SJSA1 (cell line): ENCODE data around the gene ADM5. TPM values are rescaled to one million over a fixed set of nuclear protein-coding genes. Genes with fewer than 3 reads are reported as not detected.
A peak's percentile ranks its signal among the peaks of the same experiment; 100 is the strongest.

ENCODE experiments used
- DNase-seq, 2 experiments: peaks; one replicate each; pipeline ENCODE4 v3.0.0-alpha.2; 2015 to 2020; ENCODE audit warnings: low spot score in 2 of 2, low read depth in 1 of 2
- H3K27ac ChIP-seq: fragments of 250-450 bp; sonication (Bioruptor Pico); 2 replicates; pipeline ENCODE4 v1.5.1; 2020; ENCODE audit warnings: mild to moderate bottlenecking, moderate library complexity
- H3K27me3 ChIP-seq: fragments of 250-450 bp; sonication (Bioruptor Pico); replicated peaks from 2 replicates; pipeline ENCODE4 v1.5.1; 2020; ENCODE audit warnings: mild to moderate bottlenecking, moderate library complexity
- H3K36me3 ChIP-seq: fragments of 250-450 bp; sonication (Bioruptor Pico); 2 replicates; pipeline ENCODE4 v1.5.1; 2020; ENCODE audit warnings: mild to moderate bottlenecking
- H3K4me1 ChIP-seq: fragments of 250-450 bp; sonication (Bioruptor Pico); replicated peaks from 2 replicates; pipeline ENCODE4 v1.6.1; 2021; ENCODE audit warnings: mild to moderate bottlenecking
- H3K4me3 ChIP-seq: fragments of 250-450 bp; sonication (Bioruptor Pico); 2 replicates; pipeline ENCODE4 v1.5.1; 2020; ENCODE audit warnings: mild to moderate bottlenecking
- H3K9me3 ChIP-seq: fragments of 250-450 bp; sonication (Bioruptor Pico); replicated peaks from 2 replicates; pipeline ENCODE4 v1.5.1; 2020; ENCODE audit warnings: mild to moderate bottlenecking
- total RNA-seq: library from RNA; depleted of rRNA; stranded (reverse); fragments of >200 nt; shearing (Covaris generic); gene quantifications from 2 replicates; pipeline ENCODE4 v1.2.3, GENCODE V29; 2014

Gene ADM5
- total RNA-seq, 1 experiment from 2014 or later = 0.58 TPM

DNA sequence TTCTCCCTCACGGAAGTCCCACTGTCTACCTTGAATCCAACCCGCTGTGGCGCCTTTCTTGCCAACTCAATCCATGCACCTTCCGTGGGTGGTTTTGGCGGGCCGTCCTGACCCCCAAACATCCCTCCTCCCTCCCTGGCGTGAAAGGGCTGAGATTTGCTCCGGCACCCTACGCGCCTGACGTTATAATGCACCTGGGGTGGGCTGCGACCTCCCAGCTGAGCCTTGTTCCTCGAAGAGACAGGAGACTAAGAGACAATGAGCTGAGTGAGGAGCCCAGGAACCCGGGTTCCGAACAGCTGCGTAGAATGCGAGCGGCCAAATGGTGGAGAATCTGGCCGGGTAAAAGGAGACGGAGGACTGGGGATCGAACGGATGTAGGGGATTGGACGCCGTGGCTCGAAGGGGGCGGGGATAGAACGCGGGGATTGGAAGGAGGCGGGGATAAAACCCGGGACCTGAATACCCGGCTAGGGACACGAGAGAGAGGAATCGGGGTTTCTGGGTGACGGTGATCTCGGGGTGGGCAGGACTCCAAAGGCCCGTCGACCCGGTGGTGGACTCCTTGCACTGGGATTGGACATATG lies 1.4 kb downstream of the ADM5 start, which contains the start of gene CPT1C:
Gene CPT1C (plus strand): TSS at position 461 of the 587 bp plus-strand sequence. CDS start 1,137 bp downstream, outside the sequence.
- Histone ChIP-seq H3K9me3 (no peaks in the 10 kb centered on the region), H3K27ac (no peak within 1 kb of the TSS), H3K36me3 (peaks cover 25% of the 10 kb centered on the region), H3K4me1 (peaks cover 12% of the 10 kb centered on the region), H3K4me3 (no peak within 1 kb of the TSS), H3K27me3 (peaks cover 9% of the 10 kb centered on the region; the same call in 1 of the 2 replicates)
- DNase-seq = no peak

DNA sequence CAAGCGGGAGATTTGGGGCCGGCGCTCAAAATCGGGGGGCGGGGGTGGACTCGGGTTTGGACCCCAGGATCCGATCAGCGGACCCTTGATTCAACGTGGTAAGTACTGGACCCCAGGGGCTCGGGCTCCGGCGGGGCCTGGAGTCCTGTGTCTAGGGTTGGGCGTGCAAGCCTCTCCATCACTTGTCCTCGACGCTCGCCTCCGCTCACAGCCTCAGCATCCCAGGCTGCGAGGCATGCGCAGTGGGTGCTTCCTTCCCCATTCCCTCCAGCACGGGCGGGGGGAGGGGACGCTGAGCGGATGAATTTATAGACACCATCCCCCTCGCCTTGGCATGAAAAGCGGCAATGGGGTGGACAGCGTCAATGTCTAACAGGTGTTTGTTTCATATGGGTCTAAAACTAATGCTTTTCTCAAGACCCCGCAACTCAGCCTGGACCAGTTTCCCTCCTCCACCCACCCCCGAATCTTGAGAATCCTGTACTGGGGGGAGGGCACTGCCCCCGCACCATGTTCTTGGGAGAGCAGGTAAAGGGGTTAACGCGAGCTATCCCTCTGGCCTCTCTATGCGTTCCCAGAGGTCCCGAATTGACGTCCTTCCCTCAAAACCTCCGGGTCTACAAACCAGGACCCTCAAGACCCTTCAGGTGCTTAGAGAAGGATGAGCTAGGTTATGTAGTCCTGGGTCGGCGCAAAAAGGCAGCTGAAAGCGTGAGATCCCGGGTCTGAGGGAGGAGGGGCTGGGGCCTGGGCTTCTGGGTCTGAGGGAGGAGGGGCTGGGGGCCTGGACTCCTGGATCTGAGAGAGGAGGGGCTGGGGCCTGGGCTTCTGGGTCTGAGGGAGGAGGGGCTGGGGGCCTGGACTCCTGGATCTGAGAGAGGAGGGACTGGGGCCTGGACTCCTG lies 2.1 kb downstream of the ADM5 start:
- H3K36me3 ChIP-seq = peaks cover 18% of the 10 kb centered on the region
- H3K27ac ChIP-seq = no peak overlapping the region
- peaks cover 9% of the 10 kb centered on the region; the same call in 1 of the 2 replicates for H3K27me3 ChIP-seq
- peaks cover 12% of the 10 kb centered on the region for H3K4me1 ChIP-seq
- no peak for DNase-seq
- H3K4me3 ChIP-seq = no peak overlapping the region
- H3K9me3 ChIP-seq = no peaks in the 10 kb centered on the region

DNA sequence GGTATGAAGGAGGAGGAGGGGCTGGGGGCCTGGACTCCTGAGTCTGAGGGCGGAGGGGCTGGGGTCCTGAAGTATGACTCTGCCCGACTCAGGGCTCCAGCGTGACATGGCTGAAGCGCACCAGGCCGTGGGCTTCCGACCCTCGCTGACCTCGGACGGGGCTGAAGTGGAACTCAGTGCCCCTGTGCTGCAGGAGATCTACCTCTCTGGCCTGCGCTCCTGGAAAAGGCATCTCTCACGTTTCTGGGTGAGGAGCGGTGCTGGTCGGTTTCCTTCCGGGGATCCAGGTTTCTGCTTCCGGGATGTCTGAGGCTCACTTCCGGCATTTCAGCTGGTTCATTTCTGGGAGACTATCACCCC lies 2.7 kb downstream of the ADM5 start:
- Histone ChIP-seq H3K4me3 (no peak overlapping the region), H3K9me3 (no peaks in the 10 kb centered on the region), H3K36me3 (peaks cover 15% of the 10 kb centered on the region), H3K27ac (no peak overlapping the region), H3K27me3 (peaks cover 9% of the 10 kb centered on the region; the same call in 1 of the 2 replicates), H3K4me1 (peaks cover 12% of the 10 kb centered on the region)
- DNase-seq = no peak

DNA sequence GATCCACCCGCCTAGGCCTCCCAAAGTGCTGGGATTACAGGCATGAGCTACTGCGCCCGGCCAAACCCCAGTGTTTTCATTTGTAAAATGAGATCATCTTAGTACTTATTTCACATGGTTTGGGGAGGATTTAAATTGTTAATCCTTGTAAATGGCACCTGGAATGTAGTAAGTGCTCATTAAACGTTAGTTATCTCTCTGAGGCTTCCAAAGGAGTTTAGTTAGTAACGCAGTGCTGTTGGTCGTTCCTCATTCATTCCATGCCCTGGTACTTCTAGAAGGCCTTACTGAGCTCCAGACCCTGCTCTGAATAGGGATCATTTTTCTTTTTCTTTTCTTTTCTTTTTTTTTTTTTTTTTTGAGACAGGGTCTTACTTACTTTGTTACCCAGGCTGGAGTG lies 6.7 kb downstream of the ADM5 start:
- no peak for DNase-seq
- Histone ChIP-seq H3K36me3 (no peaks in the 10 kb centered on the region), H3K27ac (no peak overlapping the region), H3K9me3 (no peaks in the 10 kb centered on the region), H3K4me1 (peaks cover 3% of the 10 kb centered on the region; the same call in 1 of the 2 replicates), H3K27me3 (peaks cover 5% of the 10 kb centered on the region; the same call in 1 of the 2 replicates), H3K4me3 (no peak overlapping the region)

DNA sequence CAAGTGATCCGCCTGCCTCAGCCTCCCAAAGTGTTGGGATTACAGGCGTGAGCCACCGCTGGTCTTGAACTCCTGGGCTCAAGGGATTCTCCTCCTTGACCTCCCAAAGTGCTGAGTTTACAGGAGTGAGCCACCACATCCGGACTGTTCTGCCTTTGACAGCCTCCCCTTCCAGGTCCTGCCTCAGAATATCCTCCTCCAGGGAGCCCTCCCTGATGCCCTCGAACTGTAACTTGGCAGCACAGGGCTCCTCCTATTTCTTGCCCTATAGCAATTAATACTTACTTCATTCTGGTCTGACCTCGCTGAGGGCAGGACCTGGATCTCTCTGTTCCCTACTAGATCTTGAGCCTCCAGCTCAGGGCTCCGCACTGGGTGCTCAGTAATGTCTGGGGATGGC lies 7.5 kb downstream of the ADM5 start:
- Histone ChIP-seq H3K4me1 (no peaks in the 10 kb centered on the region), H3K27me3 (no peaks in the 10 kb centered on the region), H3K9me3 (no peaks in the 10 kb centered on the region), H3K27ac (no peak overlapping the region), H3K36me3 (no peaks in the 10 kb centered on the region), H3K4me3 (no peak overlapping the region)
- no peak for DNase-seq

DNA sequence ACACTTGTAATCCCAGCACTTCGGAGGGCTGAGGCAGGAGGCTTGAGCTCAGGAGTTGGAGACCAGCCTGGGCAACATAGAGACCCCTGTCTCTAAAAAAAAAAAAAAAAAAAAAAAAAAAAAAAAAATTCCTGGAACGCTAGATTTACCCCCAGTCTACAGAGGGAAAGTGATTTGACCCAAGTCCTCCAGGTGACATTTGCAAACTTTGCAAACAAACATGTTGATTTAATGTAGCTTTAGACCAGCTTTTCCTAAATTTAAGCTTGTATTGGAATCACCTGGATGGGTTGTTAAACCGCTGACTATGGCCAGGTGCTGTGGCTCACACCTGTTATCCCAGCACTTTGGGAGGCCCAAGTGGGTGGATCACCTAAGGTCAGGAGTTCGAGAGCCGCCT lies 10.0 kb downstream of the ADM5 start:
- no peak for DNase-seq
- Histone ChIP-seq H3K9me3 (no peaks in the 10 kb centered on the region), H3K4me1 (no peaks in the 10 kb centered on the region), H3K4me3 (no peak overlapping the region), H3K27ac (no peak overlapping the region), H3K36me3 (no peaks in the 10 kb centered on the region), H3K27me3 (no peaks in the 10 kb centered on the region)

DNA sequence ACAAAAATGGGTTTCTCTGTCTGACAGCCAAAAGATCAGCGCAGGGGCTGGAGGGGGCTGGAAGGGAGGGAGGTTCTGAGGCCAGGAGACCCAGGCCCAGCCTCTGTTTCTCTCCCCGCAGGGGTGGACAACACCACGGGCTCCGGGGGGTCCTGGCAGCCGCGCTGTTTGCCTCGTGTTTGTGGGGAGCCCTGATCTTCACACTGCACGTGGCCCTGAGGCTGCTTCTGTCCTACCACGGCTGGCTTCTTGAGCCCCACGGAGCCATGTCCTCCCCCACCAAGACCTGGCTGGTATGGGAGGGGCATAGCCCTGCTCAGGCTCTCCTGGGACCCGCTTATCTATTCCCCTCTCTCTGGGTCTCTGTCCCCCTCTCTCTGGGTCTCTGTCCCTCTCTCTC lies 11.2 kb downstream of the ADM5 start:
- H3K27ac ChIP-seq = no peak overlapping the region
- H3K27me3 ChIP-seq = no peaks in the 10 kb centered on the region
- H3K4me3 ChIP-seq = no peak overlapping the region
- DNase-seq = no peak
- no peaks in the 10 kb centered on the region for H3K36me3 ChIP-seq
- no peaks in the 10 kb centered on the region for H3K9me3 ChIP-seq
- H3K4me1 ChIP-seq = no peaks in the 10 kb centered on the region

DNA sequence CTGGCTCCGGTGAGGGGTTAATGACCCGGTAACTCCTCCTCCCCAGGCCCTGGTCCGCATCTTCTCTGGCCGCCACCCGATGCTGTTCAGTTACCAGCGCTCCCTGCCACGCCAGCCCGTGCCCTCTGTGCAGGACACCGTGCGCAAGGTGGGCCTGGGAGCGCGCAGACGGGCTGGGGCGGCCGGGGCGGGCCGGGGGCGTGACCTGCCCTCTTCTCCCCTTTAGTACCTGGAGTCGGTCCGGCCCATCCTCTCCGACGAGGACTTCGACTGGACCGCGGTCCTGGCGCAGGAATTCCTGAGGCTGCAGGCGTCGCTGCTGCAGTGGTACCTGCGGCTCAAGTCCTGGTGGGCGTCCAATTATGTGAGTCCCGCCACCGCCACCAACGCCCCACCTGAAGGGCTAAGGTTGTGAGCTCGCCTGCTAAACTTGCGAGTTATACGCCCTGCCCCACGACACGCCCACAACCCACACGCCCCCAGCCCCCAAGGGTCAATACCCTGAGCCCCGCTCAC lies 11.9 kb downstream of the ADM5 start:
- H3K9me3 ChIP-seq = no peaks in the 10 kb centered on the region
- DNase-seq = no peak

DNA sequence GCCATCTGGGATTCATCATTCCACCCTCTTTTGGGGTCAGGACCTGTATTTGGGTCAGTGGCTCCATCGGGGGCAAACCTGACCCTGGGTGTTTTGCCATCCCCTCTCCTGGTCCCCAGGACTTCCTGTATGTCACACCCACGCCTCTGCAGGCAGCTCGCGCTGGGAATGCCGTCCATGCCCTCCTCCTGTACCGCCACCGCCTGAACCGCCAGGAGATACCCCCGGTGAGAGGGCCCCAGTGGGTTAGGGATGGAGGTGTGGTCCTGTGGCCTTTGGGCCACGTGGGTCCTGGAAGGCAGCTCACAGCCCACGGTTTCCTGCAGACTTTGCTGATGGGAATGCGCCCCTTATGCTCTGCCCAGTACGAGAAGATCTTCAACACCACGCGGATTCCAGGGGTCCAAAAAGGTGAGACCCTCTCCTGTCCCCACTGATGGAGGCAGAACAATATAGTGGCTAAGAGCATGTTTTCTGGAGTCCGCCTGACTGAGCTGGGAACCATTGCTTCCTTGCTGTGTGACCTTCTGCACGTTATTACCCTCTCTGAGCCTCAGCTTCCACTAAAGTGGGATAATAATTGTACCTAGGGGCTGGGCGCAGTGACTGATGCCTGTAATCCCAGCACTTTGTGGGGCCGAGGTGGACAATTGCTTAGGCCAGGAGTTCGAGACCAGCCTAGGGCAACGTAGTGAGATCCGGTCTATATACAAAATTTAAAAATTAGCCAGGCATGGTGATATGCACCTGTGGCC lies 15.7 kb downstream of the ADM5 start:
- Histone ChIP-seq H3K27me3 (no peaks in the 10 kb centered on the region), H3K4me1 (no peaks in the 10 kb centered on the region), H3K9me3 (no peaks in the 10 kb centered on the region), H3K36me3 (no peaks in the 10 kb centered on the region), H3K4me3 (no peak overlapping the region), H3K27ac (no peak overlapping the region)
- DNase-seq = no peak

More for the DNA sequence above, 11.9 kb downstream of the ADM5 start:
- Histone ChIP-seq H3K27me3 (no peaks in the 10 kb centered on the region), H3K27ac (no peak overlapping the region), H3K36me3 (no peaks in the 10 kb centered on the region), H3K4me1 (no peaks in the 10 kb centered on the region), H3K4me3 (no peak overlapping the region)

DNA sequence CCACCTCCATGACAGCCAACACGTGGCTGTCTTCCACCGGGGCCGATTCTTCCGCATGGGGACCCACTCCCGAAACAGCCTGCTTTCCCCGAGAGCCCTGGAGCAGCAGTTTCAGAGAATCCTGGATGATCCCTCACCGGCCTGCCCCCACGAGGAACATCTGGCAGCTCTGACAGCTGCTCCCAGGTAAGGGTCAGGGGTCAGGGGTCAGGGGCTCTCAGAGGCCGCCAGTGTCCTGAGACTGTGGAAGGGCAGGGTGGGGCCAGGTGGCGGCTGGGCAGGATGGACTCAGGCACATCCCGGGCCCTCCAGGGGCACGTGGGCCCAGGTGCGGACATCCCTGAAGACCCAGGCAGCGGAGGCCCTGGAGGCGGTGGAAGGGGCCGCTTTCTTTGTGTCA lies 16.5 kb downstream of the ADM5 start:
- H3K27me3 ChIP-seq = no peaks in the 10 kb centered on the region
- no peak overlapping the region for H3K4me3 ChIP-seq
- H3K9me3 ChIP-seq = no peaks in the 10 kb centered on the region
- no peak overlapping the region for H3K27ac ChIP-seq
- peaks cover 6% of the 10 kb centered on the region for H3K4me1 ChIP-seq
- H3K36me3 ChIP-seq = no peaks in the 10 kb centered on the region
- DNase-seq = no peak

DNA sequence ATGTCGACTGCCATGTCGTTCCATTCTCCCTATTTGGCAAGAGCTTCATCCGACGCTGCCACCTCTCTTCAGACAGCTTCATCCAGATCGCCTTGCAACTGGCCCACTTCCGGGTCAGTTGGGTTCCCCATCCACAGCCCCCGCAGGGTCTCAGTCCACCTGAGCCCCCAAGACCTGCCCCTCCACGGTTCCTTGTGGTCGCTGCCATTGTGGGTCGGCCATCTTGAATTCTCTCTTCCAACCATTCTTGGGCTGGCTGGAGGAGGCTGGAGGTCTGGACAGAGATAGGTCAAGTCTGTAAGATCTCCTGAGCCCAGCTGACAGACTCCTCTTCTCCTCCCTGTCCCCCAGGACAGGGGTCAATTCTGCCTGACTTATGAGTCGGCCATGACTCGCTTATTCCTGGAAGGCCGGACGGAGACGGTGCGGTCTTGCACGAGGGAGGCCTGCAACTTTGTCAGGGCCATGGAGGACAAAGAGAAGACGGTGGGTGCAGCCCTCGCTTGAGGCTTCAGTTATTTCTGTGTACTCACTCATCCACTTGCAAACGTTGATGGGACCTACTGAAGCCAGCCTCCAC lies 21.1 kb downstream of the ADM5 start:
- Histone ChIP-seq H3K9me3 (no peaks in the 10 kb centered on the region), H3K4me1 (peaks cover 6% of the 10 kb centered on the region), H3K27me3 (no peaks in the 10 kb centered on the region), H3K27ac (no peak overlapping the region), H3K36me3 (no peaks in the 10 kb centered on the region), H3K4me3 (no peak overlapping the region)
- DNase-seq = no peak

DNA sequence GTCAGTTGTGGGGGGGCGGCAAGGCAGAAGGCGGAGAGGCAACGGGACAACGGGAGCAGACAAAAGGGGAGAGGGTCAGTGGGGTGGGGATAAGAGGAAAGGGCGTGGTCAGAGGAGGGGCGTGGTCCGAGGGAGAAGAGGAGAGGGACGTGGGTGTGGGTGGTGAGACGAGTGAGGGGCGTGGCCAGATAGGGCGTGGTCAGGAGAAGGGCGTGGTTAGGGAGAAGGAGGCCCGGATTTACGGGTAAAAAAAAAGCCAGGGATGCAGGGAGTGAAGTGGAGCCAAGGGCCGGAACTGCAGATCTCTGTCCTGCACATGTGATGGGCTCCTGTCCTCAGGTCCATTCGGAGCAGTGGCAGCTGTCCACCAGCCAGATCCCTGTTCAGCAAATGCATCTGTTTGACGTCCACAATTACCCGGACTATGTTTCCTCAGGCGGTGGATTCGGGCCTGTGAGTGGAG lies 23.0 kb downstream of the ADM5 start:
- no peak overlapping the region for H3K4me3 ChIP-seq
- no peak overlapping the region for H3K27ac ChIP-seq
- no peaks in the 10 kb centered on the region for H3K36me3 ChIP-seq
- peaks cover 10% of the 10 kb centered on the region for H3K4me1 ChIP-seq
- peak in 1 of 2 experiments; percentile 67 for DNase-seq
- H3K27me3 ChIP-seq = no peaks in the 10 kb centered on the region
- 0 out of 2 replicates have a peak, but pooled peaks cover 2% of the 10 kb centered on the region for H3K9me3 ChIP-seq

DNA sequence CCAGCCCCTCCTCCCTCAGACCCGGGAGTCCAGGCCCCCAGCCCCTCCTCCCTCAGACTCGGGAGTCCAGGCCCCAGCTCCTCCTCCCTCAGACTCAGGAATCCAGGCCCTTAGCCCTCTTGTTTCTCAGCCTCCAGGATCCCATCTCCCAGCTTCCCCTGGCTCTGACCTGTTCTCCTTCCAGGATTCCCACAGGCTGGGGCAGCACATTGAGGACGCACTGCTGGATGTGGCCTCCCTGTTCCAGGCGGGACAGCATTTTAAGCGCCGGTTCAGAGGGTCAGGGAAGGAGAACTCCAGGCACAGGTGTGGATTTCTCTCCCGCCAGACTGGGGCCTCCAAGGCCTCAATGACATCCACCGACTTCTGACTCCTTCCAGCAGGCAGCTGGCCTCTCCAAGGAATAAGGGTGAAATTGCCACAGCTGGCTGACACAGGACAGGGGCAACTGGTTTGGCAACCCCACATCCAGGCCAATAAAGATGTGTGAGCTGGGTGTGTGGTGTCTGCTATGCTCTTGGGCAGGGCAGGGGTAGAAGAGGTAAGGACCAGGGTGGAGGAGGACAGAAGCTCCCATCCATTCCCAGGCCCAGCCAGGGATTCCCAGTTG lies 23.9 kb downstream of the ADM5 start:
- Histone ChIP-seq H3K36me3 (no peaks in the 10 kb centered on the region), H3K4me3 (no peak overlapping the region), H3K27me3 (no peaks in the 10 kb centered on the region), H3K9me3 (0 out of 2 replicates have a peak, but pooled peaks cover 2% of the 10 kb centered on the region), H3K4me1 (peaks cover 10% of the 10 kb centered on the region), H3K27ac (no peak overlapping the region)
- DNase-seq = no peak
